RPMI7951 (cell line): ENCODE data around the gene NXPH3. TPM values are rescaled to one million over a fixed set of nuclear protein-coding genes. Genes with fewer than 3 reads are reported as not detected.

ENCODE experiments used
- DNase-seq: peaks from one replicate; pipeline ENCODE4 v3.0.0-alpha.2; 2012; ENCODE audit warnings: low read depth
- total RNA-seq: library from RNA; depleted of rRNA; stranded (reverse); fragments of >200 nt; shearing (Covaris generic); gene quantifications from 2 replicates; pipeline ENCODE4 v1.2.3, GENCODE V29; 2014

Gene NXPH3
- total RNA-seq, 1 experiment from 2014 or later: not detected

- DNase-seq: no peak
These were observed 16.6 kb downstream of the NXPH3 start for GRCh38 chr17:49592263-49592662.

- DNase-seq: no peak
These were observed 19.7 kb downstream of the NXPH3 start for GRCh38 chr17:49595328-49595727.

GRCh38 chr17:49595980-49596379 is 20.3 kb downstream of the NXPH3 start:
- no peak for DNase-seq

- DNase-seq: no peak
These were observed 21.1 kb downstream of the NXPH3 start for GRCh38 chr17:49596613-49597244.

GRCh38 chr17:49597436-49597835 is 21.8 kb downstream of the NXPH3 start:
- no peak for DNase-seq

- no peak for DNase-seq
These were observed 22.4 kb downstream of the NXPH3 start for GRCh38 chr17:49597928-49598655.

- no peak for DNase-seq
These were observed 23.2 kb downstream of the NXPH3 start for GRCh38 chr17:49598918-49599317.

- DNase-seq: no peak
These were observed 25.3 kb downstream of the NXPH3 start for GRCh38 chr17:49600949-49601348.

- DNase-seq: no peak
These were observed 27.1 kb downstream of the NXPH3 start for GRCh38 chr17:49602783-49603182.

GRCh38 chr17:49603238-49603637 is 27.6 kb downstream of the NXPH3 start:
- no peak for DNase-seq

- no peak for DNase-seq
These were observed 28.0 kb downstream of the NXPH3 start for GRCh38 chr17:49603720-49604119.

- DNase-seq: no peak
These were observed 28.7 kb downstream of the NXPH3 start for GRCh38 chr17:49604314-49604869.

GRCh38 chr17:49610883-49611584 is 35.4 kb downstream of the NXPH3 start:
- DNase-seq: no peak

- no peak for DNase-seq
These were observed 37.1 kb downstream of the NXPH3 start for GRCh38 chr17:49612726-49613125.

- no peak for DNase-seq
These were observed 37.6 kb downstream of the NXPH3 start for GRCh38 chr17:49613182-49613800.

GRCh38 chr17:49616086-49616485 is 40.4 kb downstream of the NXPH3 start:
- no peak for DNase-seq

- DNase-seq: no peak
These were observed 41.0 kb downstream of the NXPH3 start for GRCh38 chr17:49616601-49617131.

GRCh38 chr17:49618028-49618611 is 42.4 kb downstream of the NXPH3 start:
- DNase-seq: no peak

GRCh38 chr17:49621420-49621819 is 45.7 kb downstream of the NXPH3 start:
- no peak for DNase-seq

GRCh38 chr17:49621946-49622529 is 46.4 kb downstream of the NXPH3 start:
- no peak for DNase-seq

- no peak for DNase-seq
These were observed 49.2 kb downstream of the NXPH3 start for GRCh38 chr17:49624896-49625295.
